GM12874 (cell line): ENCODE data around the gene PTPN13.

Experiments used
- TF ChIP-seq, protein P1 (sequence below): IDR thresholded peaks from 2 replicates; pipeline ENCODE4 v1.5.1; 2011; ENCODE audit warnings: low read depth, mild to moderate bottlenecking, control low read depth, low read length, moderate library complexity; ENCODE audit not compliant: insufficient read depth

The PTPN13 gene

DNA sequence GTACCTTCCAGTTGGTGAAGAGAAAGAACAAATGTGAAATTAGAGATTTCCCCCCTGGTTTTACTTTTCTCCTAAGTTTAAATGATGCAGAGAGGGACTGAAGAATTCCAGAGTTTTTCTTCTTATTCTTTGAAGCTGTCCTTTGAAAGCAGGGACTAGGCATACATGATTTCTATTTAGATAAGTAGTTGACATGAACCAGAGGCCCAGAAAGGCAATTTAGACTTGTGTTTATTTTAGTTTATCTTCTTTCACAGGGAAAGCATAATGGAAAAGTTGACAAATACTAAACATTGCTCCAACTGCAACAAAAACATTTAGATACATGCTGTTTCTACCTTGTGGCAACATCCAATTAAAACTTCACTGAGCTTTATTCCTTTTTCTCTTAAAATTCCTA lies 32.0 kb downstream of the PTPN13 start:
- TF ChIP-seq, protein P1, sequence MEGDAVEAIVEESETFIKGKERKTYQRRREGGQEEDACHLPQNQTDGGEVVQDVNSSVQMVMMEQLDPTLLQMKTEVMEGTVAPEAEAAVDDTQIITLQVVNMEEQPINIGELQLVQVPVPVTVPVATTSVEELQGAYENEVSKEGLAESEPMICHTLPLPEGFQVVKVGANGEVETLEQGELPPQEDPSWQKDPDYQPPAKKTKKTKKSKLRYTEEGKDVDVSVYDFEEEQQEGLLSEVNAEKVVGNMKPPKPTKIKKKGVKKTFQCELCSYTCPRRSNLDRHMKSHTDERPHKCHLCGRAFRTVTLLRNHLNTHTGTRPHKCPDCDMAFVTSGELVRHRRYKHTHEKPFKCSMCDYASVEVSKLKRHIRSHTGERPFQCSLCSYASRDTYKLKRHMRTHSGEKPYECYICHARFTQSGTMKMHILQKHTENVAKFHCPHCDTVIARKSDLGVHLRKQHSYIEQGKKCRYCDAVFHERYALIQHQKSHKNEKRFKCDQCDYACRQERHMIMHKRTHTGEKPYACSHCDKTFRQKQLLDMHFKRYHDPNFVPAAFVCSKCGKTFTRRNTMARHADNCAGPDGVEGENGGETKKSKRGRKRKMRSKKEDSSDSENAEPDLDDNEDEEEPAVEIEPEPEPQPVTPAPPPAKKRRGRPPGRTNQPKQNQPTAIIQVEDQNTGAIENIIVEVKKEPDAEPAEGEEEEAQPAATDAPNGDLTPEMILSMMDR: no peak

DNA sequence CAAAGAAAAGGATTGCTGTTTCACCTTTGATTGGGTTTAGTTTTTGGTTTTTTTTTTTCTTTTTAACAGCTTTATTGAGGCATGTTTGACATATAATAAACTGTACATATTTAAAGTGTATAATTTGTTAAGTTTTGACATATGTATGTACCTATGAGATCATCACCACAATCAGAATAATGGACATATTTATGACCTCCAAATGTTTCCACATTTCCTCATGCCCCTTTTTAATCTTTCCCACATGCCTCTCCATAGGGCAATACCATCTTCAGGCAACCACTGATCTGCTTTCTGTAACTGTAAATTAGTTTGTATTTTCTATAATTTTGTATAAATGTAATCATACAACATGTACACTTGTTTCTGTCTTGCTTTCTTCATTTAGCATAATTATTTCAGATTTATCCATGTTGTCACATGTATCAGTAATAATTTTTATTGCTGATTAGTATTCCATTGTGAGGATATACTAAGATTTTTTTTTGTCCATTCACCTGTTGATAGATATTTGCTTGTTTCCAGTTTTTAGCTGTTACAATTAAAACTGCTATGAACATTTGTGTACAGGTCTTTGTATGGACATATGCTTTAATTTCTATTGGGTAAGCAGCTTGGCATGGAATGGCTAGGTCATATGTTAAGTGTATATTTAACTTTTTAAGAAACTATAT lies 33.5 kb downstream of the PTPN13 start:
- TF ChIP-seq, protein P1: no peak

DNA sequence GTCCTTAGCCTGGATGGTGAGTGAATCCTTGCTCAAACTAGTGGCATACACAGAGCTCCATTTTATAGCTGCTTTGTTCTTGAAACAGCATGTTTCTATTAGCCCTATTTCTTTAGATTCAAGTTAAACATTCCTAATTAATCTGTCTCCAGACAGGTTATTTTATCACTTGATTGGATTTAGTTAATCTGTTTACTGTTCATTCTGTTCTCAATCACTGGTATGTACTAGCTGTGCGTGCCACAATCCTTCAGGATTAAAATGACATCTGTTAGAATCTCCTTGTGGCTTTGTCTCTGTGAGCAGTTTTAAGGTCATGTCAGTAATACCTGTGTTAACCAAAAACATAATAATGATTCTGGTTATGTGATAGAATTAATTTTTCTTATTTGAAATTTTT lies 36.5 kb downstream of the PTPN13 start:
- TF ChIP-seq, protein P1: no peak

DNA sequence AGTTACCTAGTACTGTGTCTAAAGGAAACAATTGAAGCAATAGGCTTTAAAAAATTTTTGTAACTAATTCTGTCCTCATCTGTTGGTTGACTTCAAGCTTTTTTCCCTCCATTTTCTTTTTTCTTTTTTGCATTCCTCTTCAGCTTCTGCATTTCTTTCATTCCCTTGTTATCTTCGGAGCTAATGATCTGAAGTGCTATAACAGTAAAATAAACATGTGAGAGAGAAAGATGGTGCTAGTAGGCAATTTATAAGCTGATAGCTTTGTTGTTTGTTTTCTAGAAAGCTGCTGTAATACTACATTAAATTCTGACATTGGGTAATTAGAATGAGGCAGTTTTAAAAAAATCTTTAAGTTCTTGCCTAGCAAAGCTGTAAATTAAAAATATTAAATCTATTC lies 37.1 kb downstream of the PTPN13 start:
- TF ChIP-seq, protein P1: no peak

DNA sequence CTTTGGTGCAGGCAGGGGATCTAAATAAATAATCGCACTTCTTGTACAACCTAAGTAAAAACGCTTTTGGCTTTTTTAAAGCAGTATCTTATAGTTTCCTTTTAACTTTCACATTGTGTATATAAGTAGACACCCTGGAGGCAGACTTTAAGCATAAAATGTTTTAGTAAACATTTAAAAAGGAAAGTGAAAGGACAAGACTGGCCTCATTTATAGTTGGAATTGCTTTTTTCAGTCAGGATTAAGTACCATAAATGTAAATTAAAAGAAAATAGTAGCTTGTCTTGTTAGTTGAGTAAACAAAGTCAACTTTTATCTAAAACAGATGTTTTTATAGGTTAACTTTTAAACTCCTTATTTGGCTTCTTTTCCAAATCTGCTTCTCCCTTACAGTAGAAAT lies 39.7 kb downstream of the PTPN13 start:
- TF ChIP-seq, protein P1: no peak

DNA sequence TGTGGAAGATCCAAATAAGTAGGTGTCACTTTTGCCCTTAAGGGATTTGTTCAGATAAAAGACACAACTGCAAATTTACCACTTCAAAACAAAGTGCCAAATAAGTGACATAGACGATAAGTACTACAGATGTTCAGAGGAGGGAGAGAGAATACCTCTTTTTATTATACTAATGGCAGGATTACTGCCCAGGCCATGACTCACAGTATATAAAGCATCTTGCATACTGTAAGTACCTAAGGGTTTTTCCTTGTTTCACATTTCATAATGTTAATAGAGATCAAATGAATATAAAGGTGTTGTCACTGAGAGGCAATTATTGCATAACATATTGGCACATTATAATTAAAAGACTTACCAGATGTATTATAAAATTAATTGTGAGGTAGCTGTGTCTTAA lies 46.4 kb downstream of the PTPN13 start:
- TF ChIP-seq, protein P1: no peak

DNA sequence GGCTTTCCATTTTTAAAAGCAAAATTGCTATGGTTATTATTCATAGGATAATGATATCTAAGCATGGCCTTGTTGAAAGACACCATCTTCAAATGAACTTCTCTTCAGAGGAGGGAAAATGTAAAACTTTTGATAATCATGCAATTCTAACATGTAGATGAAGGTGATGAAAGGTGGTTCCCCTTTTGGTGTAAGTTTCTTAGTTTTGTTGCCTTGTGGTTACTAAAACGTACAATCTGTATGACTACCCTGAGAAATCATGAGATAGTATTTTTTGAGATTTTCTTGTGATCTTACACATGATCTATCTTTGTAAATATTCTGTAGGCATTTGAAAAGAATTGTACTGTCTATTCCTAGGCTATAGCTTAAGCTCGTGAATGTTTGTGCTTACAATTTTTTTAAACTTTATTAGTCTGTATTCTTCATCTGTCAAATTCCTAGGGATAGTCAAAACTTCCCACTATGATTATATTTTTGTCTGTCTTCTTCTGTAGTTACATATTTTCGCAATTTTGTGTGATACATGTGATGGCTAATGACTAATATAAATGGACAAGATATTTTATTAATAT lies 47.5 kb downstream of the PTPN13 start:
- TF ChIP-seq, protein P1: no peak
